Activated CD4-positive, alpha-beta T cell treated with anti-CD3 and anti-CD28 coated beads, Interleukin-2, Interleukin-4, amounts not matched to agents 100 ng/mL and 50 ng/mL, durations not matched to agents 16 hours and 8 hours (primary cell): ENCODE data around the gene CCKAR.

ENCODE experiments used
- DNase-seq: peaks from one replicate; pipeline ENCODE4 v3.0.0-alpha.2; 2020; ENCODE audit warnings: low spot score

CCKAR gene

DNA sequence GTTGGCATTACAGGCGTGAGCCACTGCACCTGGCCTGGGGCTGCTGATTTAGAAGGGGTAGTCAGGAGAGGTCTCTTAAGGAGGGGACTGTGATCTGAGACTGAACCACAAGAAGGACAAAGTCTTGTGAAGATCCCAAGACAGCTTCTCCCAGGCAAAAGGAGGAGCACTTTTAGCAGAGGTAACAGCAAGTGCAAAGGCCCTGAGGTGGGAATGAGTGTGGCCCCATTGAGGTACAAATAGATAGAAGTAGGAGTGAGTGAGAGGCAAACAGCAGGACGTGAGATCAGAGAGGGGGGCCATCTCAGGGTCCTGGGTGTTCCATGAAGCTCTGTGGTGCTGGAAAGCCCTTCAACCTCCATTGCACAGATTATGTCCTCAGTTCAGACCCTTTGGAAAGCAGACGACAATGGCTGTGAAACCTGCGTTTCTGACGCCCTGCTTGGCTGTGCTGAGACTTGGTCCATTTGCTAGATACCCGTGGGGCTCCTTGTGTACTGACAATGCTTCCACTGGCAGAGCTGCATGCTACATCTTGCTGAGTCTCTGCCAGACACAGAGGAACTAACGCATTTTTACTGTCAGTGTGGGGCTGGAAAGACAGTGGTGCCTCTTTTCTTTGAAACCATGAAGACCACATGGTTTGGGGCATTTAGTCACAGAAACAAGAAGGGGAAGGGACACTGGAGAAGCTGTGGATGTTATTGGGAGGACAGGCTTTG, 1.3 kb upstream of the CCKAR start:
- DNase-seq, result no peak

DNA sequence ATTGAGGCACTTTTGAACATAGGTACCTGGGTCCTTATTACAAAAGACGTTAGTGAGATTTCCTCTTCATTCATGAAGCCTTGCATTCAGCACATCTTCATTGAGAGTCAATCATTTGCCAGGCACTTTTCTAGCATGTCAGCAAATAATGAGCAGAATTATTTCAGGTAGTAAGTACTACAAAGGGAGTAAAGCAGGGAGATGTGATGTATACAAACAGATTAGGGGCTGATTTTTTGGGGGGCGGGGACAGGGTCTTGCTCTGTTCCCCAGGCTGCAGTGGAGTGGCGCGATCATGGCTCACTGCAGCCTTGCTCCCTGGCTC, 638 bp upstream of the CCKAR start:
- no peak for DNase-seq

GRCh38 chr4:26489101-26489985, 941 bp downstream of the CCKAR start:
- DNase-seq, result no peak

DNA sequence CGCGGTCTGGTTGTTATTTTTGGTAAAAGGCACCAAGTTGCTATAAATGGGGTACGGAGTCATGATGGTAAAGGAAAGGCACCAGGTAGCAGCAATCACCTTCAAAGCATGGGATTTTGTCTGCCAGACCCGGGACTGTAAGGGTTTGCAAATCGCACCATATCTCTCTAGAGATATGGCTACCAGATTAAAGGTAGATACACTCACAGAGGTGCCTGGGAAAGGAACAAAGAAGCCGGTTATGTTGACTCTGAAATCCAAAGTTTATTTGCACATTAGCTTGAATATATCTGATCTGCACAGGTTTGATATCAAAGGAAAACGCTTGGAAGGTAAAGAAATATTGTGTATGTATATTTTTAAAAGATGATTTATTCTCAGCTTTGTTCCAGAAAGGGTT, 4.6 kb downstream of the CCKAR start:
- DNase-seq, result no peak

GRCh38 chr4:26484516-26484915, 5.8 kb downstream of the CCKAR start:
- no peak for DNase-seq

DNA sequence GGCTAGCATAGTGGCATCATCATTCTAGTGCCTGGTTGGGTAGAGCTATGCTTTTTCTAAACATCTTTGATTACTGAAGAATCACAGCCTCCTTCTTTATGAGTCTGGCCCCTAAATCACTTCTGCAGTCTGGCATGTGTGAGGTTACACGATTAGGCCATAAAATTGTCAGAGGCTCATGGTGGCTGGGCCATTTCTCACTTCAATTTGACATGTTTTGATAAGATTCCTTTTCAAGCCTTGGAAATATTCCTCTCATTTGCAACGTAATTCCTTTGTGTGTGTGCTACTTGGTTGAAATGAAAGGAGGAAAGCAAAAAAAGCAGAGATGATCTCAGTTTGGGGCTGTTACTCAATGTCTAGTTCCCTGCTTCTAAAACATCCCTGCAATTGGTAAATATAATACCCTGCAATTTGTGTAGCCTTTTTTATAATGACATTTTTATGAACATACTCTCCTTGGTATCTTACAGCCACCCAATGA, 6.2 kb downstream of the CCKAR start:
- no peak for DNase-seq

- DNase-seq, result no peak
These were observed 7.5 kb downstream of the CCKAR start for GRCh38 chr4:26482508-26483462.

DNA sequence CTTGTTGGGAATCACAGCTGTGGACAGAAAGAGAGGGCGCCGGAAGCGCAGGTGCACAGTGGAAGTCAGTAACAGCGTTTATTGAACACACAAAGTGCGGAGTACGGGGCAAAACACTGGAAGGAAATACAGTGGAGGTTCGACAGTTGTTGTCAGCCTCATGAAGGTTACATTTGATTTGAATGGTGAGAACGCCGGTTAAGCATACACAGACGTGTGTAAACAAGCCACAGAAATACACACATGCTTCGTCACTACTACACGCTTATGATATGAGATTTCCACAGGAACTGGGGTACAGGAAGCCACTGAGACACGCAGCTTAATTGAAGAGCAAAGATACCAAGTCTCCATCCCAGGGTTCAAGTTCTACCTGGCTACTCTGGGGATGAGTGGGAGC, 12.0 kb downstream of the CCKAR start:
- no peak for DNase-seq

GRCh38 chr4:26476545-26476944, 13.7 kb downstream of the CCKAR start:
- no peak for DNase-seq

DNA sequence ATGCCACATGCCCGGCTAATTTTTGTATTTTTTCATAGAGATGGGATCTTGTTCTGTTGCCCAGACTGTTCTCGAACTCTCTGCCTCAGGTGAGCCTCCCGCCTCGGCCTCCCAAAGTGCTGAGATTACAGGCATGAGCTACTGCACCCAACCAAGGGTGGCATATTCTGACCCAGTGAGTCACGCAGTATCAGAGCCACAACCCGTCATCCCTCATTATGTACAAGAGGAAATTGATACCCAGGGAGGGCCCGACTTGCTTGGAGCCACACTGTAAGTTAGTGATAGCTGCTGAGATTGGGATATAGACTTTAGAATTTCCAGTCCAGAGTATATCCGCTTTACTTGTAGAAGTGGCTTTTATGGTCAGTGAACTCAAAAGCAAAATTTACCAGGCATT, 14.6 kb downstream of the CCKAR start:
- DNase-seq, result no peak

GRCh38 chr4:26474551-26474950, 15.7 kb downstream of the CCKAR start:
- DNase-seq, result no peak

DNA sequence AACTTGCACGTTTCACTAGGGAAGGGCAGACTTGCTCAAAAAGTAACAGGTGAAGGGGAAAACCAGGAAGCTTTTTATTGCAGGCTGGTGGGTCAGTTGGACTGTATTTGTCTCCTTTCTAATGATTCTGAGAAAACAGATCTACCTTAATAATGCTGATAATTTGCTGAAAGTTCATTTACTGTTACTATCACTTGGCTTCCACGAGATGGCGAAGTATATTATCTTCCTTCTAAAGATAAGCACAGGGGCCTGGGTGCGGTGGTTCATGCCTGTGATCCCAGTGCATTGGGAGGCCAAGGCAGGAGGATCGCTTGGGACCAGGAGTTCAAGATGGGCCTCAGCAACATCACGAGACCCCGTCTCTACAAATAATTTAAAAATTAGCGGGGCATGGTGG, 16.4 kb downstream of the CCKAR start:
- DNase-seq, result no peak

GRCh38 chr4:26471890-26472289, 18.4 kb downstream of the CCKAR start:
- no peak for DNase-seq

- DNase-seq, result no peak
These were observed 21.3 kb downstream of the CCKAR start for GRCh38 chr4:26468977-26469376.

DNA sequence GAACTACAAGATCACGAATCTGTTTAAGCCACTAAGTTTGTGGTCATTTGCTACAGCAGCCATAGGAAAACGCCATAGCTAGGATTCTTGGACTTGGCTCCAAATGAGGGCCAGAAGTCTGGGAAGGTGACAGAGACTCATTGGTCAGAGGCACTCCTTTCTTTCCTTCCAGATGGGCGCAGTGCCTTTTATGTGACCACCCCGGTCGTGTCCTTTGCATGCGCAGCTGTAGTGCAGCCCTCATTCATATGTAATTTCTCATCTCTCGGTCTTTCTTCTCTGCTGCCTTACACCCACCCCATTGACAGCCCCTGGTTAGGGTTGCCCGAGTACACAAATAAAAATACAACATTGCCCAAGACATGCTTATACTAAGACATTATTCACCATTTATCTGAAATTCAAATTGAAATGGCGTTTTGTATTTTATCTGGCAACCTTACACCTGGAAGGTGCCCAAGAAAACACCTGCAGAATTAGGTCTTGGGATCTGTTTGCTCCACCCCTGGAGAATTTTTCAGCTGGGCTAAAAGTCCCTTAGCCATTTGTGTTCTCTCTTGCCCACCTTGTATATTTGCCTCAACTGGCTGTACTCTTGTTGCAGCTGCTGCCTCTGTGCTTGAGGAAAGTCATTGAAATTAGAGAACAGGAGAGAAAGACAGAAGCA, 21.9 kb downstream of the CCKAR start:
- no peak for DNase-seq

DNA sequence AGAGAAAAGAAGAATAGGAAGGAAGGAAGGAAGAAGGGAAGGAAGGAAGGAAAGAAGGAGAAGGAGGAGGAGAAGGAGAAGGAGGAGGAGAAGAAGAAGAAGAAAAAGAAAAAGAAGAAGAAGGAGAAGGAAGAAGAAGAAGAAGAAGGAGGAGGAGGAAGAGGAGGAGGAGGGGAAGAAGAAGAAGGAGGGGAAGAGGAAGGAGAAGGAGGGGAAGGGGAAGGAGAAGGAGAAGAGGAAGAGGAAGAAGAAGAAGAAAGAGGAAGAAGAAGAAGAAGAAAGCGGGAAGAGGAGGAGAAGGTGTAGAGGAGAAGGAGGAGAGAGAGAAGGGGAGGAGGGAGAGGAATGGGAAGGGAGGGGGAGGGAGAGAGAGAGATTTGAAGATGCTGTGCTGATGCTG, 22.6 kb downstream of the CCKAR start:
- DNase-seq, result no peak

- DNase-seq, result no peak
These were observed 23.6 kb downstream of the CCKAR start for GRCh38 chr4:26466578-26467270.

DNA sequence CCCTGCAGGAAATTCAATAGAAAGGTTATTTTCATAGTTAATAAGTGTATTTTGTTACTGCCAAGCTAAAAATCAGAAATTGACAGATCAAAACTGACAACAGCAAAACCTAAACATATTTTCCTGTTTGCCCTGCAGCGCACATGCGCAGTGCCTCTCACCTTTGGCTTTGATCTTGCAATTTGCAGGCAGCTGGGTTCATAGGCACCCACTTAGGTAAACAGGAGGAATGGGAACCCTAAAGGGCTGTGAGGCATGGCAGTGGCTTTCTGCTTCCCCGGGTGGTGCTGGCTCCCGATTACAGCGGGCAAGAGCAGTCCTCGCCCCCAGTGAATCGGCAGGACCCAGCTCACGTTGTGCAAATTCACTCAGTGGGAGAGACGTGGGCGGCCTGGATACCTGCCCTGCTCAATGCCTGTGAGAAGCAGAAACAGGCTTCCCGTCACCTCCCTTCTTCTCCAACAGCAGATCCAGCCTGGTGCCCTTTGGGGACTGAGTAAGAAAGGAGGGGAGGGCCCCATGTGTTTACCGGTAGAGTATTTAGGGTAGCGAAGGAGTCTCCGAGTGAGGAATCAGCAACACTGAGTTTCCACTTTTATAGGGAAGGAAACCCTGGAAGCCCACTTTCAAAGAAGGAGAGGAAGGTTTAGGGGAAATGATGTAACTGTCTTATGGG, 25.7 kb downstream of the CCKAR start:
- DNase-seq, result no peak

DNA sequence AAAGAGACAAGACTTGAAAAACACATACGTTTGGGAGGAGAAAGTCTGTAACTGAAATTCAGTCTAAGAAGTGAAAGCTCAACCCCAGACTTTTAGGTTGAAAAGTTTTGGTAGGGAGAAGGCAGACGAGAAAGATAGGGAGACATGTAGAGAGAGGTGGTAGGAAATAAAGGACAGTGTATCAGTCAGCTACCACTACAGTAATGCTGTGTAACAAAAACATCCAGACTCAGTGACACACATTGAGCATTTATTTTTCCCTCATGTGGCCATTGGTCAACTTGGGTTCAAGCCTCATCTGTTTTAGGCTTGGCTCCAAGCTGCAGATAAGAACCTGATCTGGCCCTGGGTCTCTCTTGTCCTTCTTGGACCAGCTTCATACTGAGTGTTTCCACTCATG, 26.9 kb downstream of the CCKAR start:
- no peak for DNase-seq

DNA sequence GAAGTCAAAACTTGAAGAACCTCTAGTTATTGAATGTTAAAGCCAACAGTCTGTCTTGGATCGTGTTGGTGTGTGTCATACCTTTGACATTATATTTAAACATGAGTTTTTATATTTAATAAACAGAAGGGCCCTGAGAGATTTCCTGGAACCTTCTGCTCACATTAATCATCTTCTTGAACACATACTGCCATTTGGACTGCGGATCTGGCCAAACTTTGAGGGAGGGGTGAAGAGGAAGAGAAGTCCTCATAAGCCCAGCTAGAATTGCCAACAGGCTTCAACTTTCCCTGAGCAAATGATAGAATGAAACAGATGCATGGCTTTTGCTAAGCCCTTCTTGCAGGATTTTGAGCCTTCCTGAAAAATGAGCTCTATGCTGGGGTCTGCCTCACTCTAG, 27.4 kb downstream of the CCKAR start:
- DNase-seq, result no peak
